Dendritic cell treated with granulocyte-macrophage colony-stimulating factor and Interleukin-4, amounts not matched to agents 40 ng/mL and 50 ng/mL, for 4 days (primary cell): ENCODE measurements around the gene GRIA2.

Experiments
- H3K27ac Mint-ChIP-seq: one replicate; pipeline ENCODE4 v1.8.0; 2022; ENCODE audit warnings: mild to moderate bottlenecking, mixed read lengths
- H3K27me3 Mint-ChIP-seq: one replicate; pipeline ENCODE4 v1.8.0; 2022; ENCODE audit warnings: mild to moderate bottlenecking, mixed read lengths
- H3K36me3 Mint-ChIP-seq: one replicate; pipeline ENCODE4 v1.8.0; 2022; ENCODE audit warnings: low read depth, mixed read lengths
- H3K4me1 Mint-ChIP-seq: one replicate; pipeline ENCODE4 v1.8.0; 2022; ENCODE audit warnings: low read depth, mixed read lengths
- H3K4me3 Mint-ChIP-seq: one replicate; pipeline ENCODE4 v1.8.0; 2022; ENCODE audit warnings: mild to moderate bottlenecking, moderate library complexity, mixed read lengths
- H3K9me3 Mint-ChIP-seq: one replicate; pipeline ENCODE4 v1.8.0; 2022; ENCODE audit warnings: mixed read lengths
- intact Hi-C: fragments of 100-400 bp; cut with micrococcal nuclease; formaldehyde crosslinking; loops from one replicate; pipeline ENCODE4 v1.15.0; 2022

GRIA2 gene

GRCh38 chr4:157358851-157359250 is 138.3 kb downstream of the GRIA2 start:
- Mint-ChIP-seq H3K4me1 (no peaks in the 10 kb centered on the region), H3K9me3 (no peaks in the 10 kb centered on the region), H3K4me3 (no peak overlapping the region), H3K27me3 (no peaks in the 10 kb centered on the region), H3K27ac (no peak overlapping the region), H3K36me3 (no peaks in the 10 kb centered on the region)
- intact Hi-C loops = no loop called here

GRCh38 chr4:157363360-157363759 is 142.8 kb downstream of the GRIA2 start:
- Mint-ChIP-seq H3K4me3 (no peak overlapping the region), H3K9me3 (no peaks in the 10 kb centered on the region), H3K27me3 (no peaks in the 10 kb centered on the region), H3K27ac (no peak overlapping the region), H3K36me3 (no peaks in the 10 kb centered on the region), H3K4me1 (no peaks in the 10 kb centered on the region)
- intact Hi-C loops = no loop called here

- no peak overlapping the region for H3K4me3 Mint-ChIP-seq
- no peaks in the 10 kb centered on the region for H3K27me3 Mint-ChIP-seq
- H3K36me3 Mint-ChIP-seq = no peaks in the 10 kb centered on the region
- intact Hi-C loops = no loop called here
- H3K4me1 Mint-ChIP-seq = no peaks in the 10 kb centered on the region
- no peak overlapping the region for H3K27ac Mint-ChIP-seq
- H3K9me3 Mint-ChIP-seq = no peaks in the 10 kb centered on the region
Observed at GRCh38 chr4:157372154-157372553, 151.6 kb downstream of the GRIA2 start.

- intact Hi-C loops = no loop called here
Observed at GRCh38 chr4:157372567-157372966, 152.0 kb downstream of the GRIA2 start.

GRCh38 chr4:157389741-157390140 is 169.2 kb downstream of the GRIA2 start:
- no peaks in the 10 kb centered on the region for H3K36me3 Mint-ChIP-seq
- H3K4me3 Mint-ChIP-seq = no peak overlapping the region
- intact Hi-C loops = no loop called here
- no peaks in the 10 kb centered on the region for H3K27me3 Mint-ChIP-seq
- H3K9me3 Mint-ChIP-seq = peaks cover 3% of the 10 kb centered on the region
- no peak overlapping the region for H3K27ac Mint-ChIP-seq
- H3K4me1 Mint-ChIP-seq = no peaks in the 10 kb centered on the region

More at GRCh38 chr4:157372567-157372966, 152.0 kb downstream of the GRIA2 start:
- Mint-ChIP-seq H3K27ac (no peak overlapping the region), H3K4me1 (no peaks in the 10 kb centered on the region), H3K36me3 (no peaks in the 10 kb centered on the region), H3K4me3 (no peak overlapping the region), H3K27me3 (no peaks in the 10 kb centered on the region), H3K9me3 (no peaks in the 10 kb centered on the region)

- no peak overlapping the region for H3K27ac Mint-ChIP-seq
- no peaks in the 10 kb centered on the region for H3K4me1 Mint-ChIP-seq
- H3K4me3 Mint-ChIP-seq = no peak overlapping the region
- H3K36me3 Mint-ChIP-seq = no peaks in the 10 kb centered on the region
- intact Hi-C loops = no loop called here
- H3K9me3 Mint-ChIP-seq = peaks cover 8% of the 10 kb centered on the region
- no peaks in the 10 kb centered on the region for H3K27me3 Mint-ChIP-seq
Observed at GRCh38 chr4:157405070-157405469, 184.5 kb downstream of the GRIA2 start.
